HUDEP-2 (cell line): ENCODE data around the gene UAP1.

Source experiments
- DNase-seq, 76 experiments: peaks; one replicate each; lab custom pipeline; 2025; ENCODE audit not compliant: unreplicated experiment in 76 of 76; lab: John Stamatoyannopoulos, UW

UAP1 gene

DNA sequence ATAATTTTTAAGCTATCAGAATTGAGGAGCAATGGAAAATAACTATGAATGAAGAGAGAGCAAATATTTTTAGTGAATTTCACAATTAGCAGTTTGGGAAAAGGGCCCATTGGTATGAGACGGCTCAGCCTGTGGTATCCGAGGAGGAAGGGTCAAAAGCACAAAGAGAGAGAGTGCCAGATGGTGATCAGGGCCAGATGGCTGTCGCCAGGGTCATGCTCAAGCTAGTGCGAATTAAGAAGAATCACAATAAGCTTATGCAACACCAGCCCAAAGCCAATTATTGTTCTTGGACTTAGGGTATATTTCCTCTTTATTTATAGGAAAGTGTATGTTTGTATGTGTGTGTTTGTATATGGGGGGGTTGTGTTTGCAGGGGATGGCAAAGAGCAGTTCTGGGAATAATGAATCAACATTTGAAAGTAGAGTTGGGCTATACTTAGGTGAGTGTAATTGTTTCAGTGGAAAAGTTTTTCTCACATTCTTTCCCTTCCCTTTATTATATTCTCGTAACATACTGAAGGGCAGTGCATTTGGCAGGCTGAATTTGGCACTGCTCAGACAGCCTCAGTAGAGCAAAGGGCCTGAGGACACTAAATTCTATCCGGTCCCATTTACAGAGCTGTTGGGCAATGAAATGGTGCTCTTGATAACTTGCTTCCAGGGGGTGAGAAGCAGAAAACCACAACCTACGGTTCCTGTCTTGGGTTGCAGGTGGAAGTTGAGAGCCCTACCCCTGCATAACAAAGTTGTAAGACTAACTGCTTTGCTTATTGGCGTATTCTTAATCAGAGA is 51.3 kb downstream of the UAP1 start:
- no peak for DNase-seq

DNA sequence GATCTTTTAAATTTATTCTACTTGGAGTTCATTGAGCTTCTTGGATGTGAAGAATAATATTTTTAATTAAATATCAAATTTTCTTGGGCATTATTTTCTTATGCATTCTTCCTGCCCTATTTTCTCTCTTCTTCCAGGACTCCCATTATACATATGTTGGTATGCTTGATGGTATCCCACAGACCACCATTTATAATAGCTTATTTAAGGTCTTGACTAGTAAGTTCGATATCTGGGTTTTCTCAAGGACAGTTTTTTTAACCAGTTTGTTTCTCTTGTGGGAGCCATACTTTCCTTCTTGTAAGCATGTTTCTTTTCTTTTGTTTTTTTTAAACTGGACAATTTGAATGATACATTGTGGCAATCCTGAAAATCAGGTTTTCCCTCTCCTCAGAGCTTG is 55.3 kb downstream of the UAP1 start:
- DNase-seq = no peak

DNA sequence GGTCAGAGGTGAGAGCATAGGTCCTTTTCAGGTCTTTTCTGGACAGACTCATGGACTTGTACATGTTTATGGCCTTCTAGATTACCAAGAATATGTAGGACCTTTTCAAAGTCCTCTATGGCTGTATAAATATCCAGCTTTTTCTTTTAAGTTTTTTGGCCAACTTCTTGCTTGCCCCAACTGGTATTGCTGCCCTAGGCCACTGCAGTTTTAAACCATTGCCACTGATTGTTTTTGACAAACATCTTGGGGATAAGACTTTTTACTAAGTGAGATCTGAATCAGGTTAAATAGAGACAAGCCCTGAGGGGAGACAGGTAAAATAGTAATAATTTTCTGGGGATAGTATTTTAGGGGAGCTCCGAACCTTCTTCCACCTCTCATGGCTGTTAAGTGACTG is 56.0 kb downstream of the UAP1 start:
- DNase-seq = no peak

DNA sequence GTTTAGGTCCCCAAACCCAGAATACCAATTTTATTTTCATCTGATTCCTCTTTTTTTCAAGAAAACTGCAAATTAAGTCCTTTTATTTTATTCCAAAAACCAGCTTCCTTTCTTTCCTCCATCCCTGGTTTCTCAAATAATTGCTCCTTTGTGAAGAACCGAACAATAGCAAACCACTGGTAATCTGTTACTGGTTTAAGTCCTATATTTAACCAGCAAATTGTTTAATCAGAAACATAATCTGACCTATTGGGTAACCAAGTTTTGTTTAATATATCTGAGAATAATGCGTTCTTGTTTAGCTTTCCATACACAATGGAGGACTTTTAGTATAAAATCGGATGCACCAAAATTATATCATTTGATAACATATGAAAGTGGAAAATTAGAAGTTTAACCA is 57.6 kb downstream of the UAP1 start:
- no peak for DNase-seq

DNA sequence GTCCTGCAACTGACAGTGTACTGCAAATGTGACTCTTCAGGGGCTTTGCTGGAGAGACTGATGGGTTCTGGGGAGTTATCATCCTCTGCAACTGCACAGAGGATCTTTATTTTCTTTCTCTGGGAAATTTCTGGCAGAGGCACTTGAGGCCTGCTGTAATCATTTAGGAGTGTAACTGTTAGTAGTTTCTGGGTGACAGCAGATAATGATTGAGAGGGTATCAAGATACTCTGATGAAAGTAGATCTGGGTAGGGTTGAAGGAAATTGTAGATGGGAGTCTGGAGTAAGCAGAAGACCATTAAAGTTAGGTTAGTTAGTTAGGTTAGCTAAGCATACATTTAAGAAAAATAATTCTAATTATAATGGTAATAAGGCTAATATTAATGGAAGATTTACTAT is 59.7 kb downstream of the UAP1 start:
- DNase-seq = no peak

DNA sequence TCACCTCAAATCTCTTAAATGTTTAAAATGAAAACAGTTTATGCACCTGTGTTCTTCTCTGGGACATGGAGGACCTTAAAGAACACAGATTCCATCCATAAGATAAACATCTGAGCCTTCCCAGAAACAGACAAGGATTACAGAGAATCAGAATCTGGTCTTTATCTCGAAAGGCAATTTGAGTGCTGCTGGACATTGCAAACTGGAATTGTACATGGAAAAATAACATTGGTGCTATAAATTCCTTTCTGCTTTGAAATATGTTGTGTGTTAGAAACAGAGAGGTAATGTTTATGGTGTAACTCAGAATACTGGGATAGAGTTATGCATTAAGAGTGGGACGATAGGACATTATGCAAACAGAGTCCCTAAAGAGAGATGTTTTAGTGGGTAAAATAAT is 64.2 kb downstream of the UAP1 start:
- DNase-seq = no peak

DNA sequence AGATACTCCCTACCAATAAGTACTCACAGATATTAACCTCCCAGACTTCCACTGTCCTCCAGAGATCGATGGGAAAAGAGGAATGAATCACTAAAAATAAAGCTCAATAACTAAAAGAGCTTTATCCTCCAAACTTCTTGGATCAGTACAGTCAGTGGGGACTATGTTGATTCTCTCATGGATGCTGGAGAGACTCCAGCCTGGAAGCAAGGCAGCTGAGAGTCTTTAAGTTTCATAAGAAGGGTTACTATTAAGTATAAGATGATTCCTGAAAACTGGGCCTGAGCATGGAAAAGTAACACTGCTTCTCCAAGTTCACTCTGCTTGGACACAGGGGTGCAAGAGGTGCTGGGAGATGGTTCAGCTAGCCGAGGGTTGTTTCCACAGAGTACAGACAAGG is 64.6 kb downstream of the UAP1 start:
- DNase-seq = no peak

DNA sequence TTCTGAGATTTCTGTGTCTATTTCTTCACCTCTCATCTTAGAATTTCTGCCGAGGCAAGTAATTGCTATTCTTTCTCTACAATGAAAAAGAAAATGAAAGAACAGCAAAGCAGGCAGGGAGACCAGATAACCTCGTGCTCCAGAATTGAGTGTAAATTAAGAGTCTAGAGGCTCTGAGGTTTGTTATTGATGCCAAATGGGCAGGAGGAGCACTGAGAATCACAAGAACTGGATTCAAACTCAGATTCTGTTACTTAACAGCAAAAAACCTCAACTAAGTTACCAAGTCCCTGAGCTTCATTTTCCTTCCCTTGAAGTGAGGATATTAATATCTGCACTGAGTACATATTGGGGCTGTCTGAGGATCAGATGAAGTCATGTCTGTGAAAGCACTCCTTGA is 65.2 kb downstream of the UAP1 start:
- DNase-seq = no peak

DNA sequence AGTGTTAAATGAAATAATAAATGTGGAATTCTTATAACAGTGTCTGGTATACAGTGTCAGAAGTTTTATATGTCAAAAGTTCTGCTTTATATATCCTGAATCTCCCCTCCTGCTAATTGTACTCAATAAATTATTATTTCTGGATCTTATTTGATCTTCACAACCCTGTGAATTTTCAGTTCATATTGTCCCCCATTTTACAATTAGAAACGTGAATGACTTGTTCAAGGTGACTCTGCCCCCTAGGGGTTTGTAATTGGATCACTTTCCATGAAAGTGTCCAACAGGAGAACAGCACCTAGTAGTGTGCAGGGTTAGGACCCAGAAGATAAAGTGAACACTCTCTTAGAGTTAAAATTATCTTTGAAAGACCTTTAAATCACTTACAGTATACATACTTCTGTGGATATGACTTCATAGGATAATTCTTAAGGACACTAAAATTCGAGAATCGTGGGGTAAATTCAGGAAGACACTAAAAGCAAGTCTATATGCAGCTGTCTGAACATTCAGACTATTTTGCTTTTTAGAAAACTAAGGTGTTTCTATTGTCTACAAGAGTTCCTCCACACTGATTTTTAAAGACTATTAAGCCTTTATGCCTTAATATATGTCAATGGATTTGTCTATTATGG is 66.3 kb downstream of the UAP1 start:
- DNase-seq = peak in 17 of 76 experiments; percentile 3 to 48 (median 12)

DNA sequence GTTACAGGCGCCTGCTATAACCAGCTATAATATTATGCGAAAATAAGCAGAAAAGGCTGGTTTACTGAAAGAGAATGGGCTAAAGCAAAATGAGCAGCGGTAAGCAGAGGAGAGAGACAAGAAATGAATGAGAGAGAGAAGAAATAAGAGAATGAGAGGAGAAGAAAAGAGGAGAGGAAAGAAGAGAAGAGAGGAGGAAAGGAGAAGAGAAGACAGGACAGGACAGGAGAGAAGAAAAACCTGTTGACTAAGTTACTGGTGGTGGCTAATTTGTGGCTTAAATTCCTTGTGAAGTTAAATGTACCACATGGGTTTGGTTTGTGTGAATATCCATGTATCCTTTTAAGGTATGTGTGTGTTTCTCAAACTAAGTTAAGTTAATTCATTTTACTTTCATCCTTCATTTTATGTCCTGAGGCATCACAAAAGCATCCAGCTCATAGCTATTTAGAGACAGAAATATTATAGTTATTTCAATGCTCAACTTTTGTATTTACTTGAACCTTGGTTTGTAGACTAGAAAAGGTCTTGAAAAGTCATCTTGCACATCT is 67.6 kb downstream of the UAP1 start:
- no peak for DNase-seq

DNA sequence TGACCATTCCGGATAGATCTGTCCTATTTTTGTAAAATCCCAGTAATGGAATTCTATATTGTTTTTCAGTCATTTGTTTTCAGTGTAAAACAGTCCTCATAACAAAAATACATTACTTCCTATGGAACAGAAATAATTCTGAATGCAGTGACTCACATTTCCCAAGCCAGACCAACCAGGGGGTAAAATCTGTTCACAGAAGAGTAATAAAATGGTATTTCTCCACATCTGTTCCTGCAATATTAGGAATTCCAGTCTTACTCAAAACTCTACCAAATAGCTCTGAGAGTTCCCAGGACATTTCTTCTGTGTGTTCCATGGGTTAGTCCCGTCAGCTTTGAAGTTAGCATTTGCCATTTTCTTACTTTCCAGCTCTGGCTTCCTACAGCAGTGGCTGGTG is 68.1 kb downstream of the UAP1 start:
- no peak for DNase-seq

DNA sequence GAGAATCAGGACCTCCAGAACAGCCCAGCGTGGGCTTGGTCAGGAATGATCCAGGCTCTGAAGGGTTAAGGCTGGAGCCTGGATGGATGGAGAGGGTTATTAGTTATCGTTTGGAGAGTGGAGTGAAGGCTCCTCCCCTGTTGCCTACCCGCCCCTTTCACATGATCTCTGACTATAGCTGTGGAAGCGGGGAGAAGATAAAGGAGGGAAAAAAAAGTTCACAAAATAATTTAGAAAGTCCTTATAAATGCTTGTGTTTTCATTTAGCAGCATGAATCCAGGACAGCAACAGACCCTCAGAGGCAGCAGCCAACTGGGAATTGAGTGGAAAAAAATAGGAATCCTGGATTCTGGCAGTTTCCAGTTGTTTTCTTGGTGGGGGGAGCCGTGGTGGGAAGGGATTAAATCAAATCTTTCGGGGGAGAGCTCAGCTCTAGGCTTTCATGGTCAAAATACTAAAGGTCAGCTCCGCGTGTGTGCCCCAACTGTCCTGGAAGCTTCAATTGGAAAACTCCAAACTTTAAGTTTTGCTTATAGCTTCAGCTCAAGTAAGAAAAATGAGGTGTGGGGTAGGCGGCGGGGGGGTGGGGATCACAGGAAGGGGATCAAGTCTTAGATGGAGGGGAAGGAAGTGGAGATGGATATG is 70.1 kb downstream of the UAP1 start:
- DNase-seq = peak in 1 of 76 experiments; percentile 3

DNA sequence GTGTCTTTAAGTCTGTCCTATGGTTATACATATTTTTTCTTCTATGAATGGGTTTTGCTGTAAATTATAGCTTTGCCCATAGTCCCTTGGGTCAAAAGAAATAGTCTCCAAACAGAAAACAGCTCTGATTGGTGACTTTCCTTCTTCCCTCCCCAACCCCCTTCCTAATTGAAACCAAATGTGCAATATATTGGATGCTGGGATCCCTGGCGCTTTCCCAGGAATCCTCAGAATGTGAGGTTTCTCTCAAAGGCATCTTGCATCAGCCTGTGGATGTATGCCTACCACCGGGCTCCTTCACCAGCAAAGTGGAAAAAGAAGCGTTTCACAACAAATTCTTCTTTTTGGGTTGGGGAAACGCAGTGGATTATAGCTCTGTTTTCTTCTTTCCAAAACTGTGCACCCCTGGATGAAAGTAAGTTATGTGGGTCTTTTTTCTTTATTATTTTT is 70.7 kb downstream of the UAP1 start, which contains the start of gene DDR2:
TSS of gene DDR2 (plus strand) at position 248 of the 450 bp plus-strand sequence. CDS start 86,600 bp downstream, outside the sequence.
- no peak for DNase-seq

DNA sequence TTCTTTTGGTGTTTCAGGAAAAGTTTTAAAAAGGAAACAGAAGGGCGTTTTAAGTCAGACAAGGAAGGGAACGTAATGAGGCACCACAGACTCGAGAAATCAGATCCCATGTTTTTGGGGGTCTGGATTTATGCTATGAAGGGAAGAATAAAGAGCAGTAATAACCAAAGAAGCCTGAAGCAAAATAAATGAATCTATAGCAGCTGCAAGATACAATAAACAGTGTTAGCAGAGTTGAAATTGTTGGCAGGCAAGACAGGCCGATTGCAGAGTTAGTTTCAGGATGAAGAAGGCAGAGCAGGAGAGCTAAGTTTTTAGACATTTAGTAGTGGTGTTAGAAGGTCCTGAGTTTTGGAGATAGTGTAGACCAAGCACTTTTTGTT is 71.2 kb downstream of the UAP1 start:
- DNase-seq = no peak

DNA sequence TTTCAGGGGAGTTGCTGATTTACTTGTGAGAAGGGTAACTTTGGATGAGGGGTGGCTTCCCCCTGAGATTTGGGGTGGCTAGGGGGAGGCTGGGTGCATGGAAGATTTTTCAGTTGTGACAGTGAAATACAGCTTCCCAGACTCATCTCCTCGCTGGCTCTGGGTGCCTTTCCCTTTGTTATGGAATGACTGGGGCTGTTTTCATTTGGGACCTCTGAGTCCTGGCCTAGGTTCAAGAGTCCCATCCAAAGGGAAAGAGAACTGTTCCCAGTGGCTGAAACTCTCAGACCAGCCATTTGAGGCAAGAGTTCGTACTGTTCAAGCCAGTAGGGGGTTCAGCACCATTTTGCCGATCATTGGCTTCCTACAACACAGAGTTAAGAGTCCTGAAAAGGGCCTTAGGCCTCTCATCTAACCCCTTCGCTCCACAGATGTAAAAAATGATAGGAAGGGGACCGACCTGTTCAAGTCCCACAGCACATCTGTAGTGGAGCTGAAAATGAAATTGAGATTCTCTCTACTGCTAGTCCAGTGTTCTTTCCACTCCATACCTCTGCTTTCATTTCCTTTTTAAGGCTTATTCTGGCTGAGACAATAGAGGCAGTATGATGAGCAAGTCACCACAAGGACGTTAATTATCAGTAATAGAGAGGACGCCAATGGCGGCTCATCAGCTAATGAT is 71.7 kb downstream of the UAP1 start:
- no peak for DNase-seq

DNA sequence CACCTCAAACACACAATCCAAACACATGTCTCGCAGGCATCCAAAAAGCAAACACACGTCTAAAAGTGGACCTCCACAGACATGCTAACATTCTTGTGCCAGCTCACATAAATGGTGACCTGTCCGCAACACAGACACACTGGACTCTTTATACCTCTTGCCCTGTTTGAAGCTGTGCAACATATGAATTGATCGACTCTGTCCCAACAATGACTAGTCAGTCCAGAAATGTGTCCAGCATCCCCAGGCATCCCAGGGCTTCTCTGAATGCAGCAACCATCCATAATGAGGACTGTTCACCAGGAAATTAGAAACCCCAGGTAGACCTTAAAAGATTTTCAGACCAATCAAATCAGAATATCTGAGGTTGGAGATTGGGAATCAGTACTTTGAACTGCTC is 73.9 kb downstream of the UAP1 start:
- DNase-seq = no peak

DNA sequence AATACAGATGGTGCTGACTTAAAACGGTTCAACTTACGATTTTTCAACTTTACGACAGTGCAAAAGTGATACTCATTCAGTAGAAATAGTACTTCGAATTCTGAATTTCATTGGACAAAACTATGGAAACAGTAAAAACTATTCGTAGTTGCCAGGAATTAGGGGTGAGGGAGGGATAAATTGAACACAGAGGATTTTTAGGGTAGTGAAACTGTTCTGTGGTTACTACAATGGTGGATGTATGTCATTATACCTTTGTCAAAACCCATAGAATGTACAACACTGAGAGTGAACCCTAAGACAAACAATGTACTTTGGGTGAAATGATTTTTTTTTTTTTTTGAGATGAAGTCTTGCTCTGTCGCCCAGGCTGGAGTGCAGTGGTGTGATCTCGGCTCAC is 78.2 kb downstream of the UAP1 start:
- DNase-seq = no peak

DNA sequence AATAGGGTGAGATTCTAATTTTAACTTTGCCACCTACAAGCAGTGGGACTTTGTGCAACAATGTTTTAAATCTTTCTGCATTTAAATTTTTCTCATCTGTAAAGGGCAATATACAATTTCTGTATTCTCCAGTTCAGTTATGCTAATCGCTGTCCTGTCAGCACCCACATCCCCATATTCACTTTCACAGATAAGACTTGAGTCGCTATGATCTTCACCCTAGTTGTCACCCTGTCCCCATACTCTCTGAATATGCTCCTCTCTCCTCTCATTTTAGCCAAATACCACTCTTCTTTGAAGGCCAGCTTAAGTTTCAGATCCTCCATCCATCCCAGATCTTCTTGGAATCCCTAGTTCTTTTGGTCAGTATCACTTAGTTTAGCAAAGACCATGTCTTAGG is 79.6 kb downstream of the UAP1 start:
- DNase-seq = no peak

DNA sequence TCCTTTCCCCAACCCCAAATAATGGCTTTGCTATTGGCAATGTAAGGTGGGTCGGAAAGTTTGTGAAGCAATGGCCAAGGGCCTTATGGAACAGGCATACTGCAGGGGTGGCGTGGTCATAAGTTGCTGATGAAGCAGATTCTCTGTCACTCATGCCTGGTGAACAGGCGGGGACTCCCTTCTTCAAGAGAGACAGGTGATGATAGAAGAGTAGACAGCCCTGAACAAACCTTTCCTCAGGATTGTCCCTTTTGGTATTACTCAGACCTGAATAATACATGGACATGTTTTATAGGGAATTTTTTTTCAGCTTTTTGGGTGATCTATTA is 83.4 kb downstream of the UAP1 start:
- DNase-seq = no peak

DNA sequence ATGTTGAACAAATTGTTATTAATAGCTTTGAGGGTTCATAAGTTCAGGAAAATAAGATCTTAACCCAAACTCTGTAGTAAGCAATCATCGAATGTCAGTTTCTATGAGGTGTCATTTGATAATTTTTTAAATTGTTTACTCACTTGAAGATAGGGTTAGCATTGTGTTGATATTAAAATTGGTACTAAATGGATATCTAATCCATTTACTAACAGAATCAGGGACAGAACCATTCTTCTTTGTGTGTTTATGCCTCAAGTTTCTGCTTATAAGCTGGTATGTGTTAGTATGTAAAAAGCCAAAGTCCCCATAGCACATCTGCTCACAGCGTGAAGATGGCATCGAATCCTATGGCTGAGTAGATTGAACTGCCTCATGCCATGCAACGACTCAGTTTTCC is 84.1 kb downstream of the UAP1 start:
- no peak for DNase-seq

DNA sequence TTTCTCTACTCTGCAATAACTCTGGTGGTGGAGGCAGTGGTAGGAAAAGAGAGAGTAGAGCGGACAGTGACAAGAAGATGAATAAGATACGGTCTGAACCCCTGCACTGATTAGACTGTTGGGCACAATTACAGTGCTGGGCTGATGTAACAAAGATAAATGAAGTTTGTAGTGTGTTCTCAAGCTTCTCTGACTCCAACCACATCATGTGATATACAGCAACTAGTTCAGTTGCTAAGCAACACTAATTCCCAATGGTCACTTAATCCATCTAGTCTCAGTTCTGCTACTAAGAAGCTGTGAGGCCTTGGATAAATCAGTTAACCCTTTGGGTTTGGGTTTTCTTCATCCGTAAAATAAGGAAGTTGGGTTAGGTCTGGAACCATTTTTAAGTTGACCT is 88.1 kb downstream of the UAP1 start:
- no peak for DNase-seq
